ENCODE data around the gene MCAM.

GRCh38 chr11:119320776-119321524, 4.0 kb upstream of the MCAM start:
- TF ChIP-seq CTCF (conservative IDR thresholded peaks at IDR 0.05 in 1 of 2, IDR thresholded peaks at IDR 0.05 in 1 of 2; ENCODE audit: low read depth in 1 of 2, low read length in 2 of 2) (no peak), EZH2 (IDR thresholded peaks at IDR 0.05; ENCODE audit: low read length, missing control alignments) (no peak)
